ENCODE results near the gene LOC101059915.
"Not testable (repeated sequence)": the region's sequence is repeated elsewhere in the genome, so short reads cannot be mapped to it uniquely, and the experiment has no call there.

Gene LOC101059915

GRCh38 chrX:71644406-71644805, 22.9 kb upstream of the LOC101059915 start:
- DNase-seq = not testable (repeated sequence)

GRCh38 chrX:71650333-71650969, 16.9 kb upstream of the LOC101059915 start:
- peak; percentile 8 for DNase-seq

GRCh38 chrX:71652405-71652804, 14.9 kb upstream of the LOC101059915 start:
- peak; percentile 49 for DNase-seq

DNA sequence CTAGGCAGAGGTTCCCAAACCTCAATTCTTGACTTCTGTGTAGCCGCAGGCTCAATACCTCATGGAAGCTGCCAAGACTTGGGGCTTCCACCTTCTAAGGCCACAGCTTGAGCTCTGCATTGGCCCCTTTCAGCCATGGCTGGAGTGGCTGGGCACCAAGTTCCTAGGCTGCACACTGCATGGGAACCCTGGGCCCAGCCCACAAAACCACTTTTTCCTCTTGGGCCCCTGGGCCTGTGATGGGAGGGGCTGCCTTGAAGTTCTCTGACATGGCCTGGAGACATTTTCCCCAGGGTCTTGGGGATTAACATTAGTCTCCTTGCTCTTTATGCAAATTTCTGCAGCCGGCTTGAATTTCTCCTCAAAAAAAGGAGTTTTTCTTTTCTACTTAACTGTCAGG, 14.0 kb upstream of the LOC101059915 start:
- DNase-seq = no peak

- no peak for DNase-seq
Observed at GRCh38 chrX:71657267-71657666, 10.1 kb upstream of the LOC101059915 start.

DNA sequence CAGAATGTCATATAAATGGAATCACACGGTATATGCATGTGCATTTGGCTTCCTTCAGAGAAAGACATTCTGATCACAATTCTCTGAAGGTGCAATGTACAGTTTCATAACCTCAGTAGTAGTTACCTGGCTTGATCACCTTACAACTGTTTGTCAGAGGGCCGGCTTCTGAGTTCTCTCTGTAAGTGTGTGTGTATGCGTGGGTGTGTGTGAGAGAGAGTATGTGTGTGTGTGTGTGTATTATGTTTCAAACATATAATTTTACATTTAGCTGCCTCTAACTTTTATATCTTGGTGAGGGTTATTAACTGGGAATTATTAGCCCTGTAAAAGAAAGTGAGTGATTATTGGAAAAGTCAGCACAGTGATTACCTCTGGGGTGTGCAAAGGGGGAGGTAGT, 8.0 kb upstream of the LOC101059915 start:
- no peak for DNase-seq

GRCh38 chrX:71659959-71660358, 7.4 kb upstream of the LOC101059915 start:
- DNase-seq = no peak

GRCh38 chrX:71660562-71661416, 6.6 kb upstream of the LOC101059915 start:
- no peak for DNase-seq

DNA sequence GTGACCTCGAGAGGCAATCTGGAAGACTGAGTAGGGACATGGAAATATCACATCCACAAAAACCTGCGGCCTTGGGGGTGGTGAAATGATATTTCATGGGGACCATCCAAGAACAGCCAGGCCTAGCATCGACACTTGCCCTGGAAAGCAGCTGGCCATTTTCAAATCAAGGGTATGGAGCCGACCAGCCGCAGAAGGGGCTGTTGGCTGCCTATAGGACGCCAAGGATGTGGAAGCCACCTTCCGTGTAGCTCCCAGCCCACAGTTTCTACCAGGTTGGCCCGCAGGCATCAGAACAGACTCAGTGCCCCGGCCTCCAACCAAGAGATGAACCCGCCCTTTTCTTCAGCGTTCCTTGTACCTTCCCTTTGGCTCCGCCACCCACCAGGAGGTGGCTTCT, 5.4 kb upstream of the LOC101059915 start:
- DNase-seq = no peak

GRCh38 chrX:71662654-71663053, 4.7 kb upstream of the LOC101059915 start:
- DNase-seq = not testable (repeated sequence)

GRCh38 chrX:71663238-71663637, 4.1 kb upstream of the LOC101059915 start:
- DNase-seq = peak; percentile 34

DNA sequence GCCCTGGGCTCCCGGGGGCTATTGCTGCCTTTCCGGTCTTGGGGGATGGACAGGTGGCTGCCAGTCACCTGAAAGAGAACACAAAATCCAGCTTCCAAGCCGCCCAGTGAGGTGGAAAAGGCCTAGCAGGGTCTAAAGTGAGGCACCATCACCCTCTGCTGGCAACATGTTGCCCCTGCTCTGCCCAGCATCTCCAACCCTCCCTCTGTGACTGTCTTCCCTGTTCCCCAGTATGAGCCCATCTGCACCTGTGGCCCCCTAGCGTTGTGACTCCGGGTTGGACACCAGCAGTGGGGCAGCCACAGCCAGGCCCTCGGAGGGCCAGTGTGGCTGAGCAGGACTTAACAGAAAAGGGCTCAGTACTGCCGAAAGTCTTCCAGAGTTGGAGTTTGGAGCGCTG, 3.1 kb upstream of the LOC101059915 start:
- DNase-seq = not testable (repeated sequence)

GRCh38 chrX:71664889-71665491, 2.4 kb upstream of the LOC101059915 start:
- no peak for DNase-seq

DNA sequence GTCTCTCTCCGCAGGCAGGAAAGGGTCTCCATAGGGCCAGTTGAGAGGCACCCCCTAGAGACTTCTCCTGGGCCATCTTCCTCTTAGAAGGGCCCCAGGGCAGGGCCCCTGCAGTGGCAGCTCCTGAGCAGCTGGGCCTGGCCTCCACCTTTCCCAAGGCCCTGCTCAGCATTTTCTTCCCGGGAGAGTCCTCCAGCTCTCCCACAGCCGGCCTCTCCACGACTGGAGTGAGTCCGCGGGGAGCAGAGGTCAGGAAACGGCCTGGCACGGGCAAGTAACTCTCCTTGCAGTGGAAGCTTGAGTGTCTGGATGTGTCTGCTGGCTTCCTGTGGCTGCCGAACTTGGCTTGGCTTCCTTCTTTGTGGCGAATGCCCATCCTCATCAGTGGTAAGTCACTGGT, 1.6 kb upstream of the LOC101059915 start:
- no peak for DNase-seq

- no peak for DNase-seq
Observed at GRCh38 chrX:71666240-71667223, 814 bp upstream of the LOC101059915 start.

DNA sequence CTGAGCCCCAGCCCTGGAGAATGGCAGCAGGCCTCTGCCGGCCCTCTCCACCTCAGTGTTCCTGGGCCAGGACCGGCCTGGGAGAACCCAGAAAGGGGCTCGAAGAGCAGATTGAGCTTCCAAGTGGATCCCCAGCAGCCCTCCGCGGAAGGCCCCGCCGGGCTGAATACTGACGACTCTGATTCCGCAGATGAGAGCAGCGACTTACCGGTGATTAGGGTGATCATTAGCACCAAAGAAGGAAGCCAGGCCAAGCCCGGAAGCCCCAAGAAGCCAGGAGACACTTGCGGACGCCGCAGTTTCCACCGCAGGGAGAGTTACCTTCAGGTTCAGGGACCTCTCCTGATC, 876 bp downstream of the LOC101059915 start:
- no peak for DNase-seq

GRCh38 chrX:71669492-71669891, 2.1 kb downstream of the LOC101059915 start:
- DNase-seq = no peak

GRCh38 chrX:71669947-71670346, 2.6 kb downstream of the LOC101059915 start:
- peak; percentile 31 for DNase-seq

DNA sequence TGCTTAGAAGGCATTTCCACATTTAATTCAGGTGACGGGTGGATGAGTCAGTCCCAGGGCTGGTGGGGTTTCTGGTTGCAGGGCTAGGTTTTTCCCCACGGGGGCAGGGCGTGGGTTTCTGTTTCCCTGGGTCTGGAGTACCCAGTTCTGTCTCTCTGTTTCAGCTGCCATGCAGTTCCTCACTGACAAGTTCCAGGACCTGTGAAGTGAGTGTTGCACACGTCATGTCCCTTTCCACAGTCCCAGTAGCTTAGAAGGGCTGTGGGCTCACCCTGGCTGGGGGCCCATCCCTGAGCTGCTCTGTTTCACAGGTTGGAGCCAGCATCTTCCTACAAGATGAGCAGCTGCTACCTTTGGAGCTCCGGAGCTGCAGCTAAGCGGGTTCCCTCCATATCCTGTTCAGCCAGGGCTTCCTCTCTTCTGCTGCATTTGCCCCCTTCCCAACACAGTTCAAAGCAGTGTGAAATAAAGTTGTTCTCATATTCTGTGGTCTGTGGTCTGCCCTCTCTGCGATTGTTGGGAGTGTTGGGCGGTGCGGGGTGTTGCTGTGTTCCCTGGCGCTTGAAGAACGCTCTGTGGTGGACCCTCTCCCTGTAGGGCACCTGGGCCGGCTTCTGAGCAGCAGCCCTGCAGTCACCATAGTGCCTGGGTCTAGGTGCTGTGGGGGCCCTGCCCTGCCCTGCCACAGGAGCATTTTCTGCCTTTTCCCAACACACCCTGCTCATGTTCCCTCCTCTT, 3.9 kb downstream of the LOC101059915 start:
- no peak for DNase-seq

DNA sequence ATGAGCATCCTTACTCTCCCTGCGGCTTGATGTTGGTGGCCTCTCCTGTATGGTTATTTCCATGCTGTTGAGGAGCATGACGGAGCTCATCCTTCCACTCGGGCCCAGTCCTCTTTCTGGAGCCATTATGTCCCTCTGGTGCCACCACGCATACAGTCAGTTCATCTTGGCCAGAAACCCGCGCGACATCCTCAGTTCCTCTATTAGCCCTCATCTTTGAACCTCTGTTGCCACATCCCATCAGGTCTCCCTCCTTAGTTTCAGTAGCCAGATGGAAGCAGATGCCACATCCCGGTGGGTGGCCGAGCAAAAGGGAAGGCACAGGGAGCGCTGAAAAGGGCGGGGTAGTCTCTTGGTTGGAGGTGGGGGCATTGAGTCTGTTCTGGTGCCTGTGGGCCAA, 4.6 kb downstream of the LOC101059915 start:
- no peak for DNase-seq

- not testable (repeated sequence) for DNase-seq
Observed at GRCh38 chrX:71675636-71676035, 8.3 kb downstream of the LOC101059915 start.

Data from activated CD4-positive, alpha-beta T cell treated with anti-CD3 and anti-CD28 coated beads, Interleukin-2, amount 50 U/mL, for 1 hour (primary cell).